ENCODE results near the gene PCLO.

Gene PCLO

DNA sequence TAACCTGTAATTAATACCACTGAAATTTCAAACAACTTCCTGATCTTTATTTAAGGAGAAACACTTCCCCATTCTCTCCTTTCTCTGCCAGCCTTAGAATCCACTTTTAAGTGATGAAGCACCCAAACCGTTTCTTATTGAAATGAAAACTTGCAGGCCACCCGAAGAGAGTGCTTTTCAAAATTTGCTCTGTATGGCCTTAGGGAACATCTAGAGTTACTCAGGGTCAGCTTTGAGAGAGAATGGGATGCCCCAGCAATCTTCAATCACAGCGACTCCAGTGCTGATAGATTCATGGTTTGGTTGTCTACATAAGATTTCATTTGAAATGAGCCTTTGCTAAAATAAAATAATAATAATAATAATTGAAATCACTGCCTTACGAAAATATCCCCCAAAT lies 323.1 kb downstream of the PCLO start:
- Mint-ChIP-seq H3K27me3 (ENCODE audit: low read depth) (no peaks in the 10 kb centered on the region), H3K27ac (no peak overlapping the region), H3K9me3 (no peaks in the 10 kb centered on the region), H3K4me3 (no peak overlapping the region), H3K36me3 (ENCODE audit: low read depth) (peaks cover 3% of the 10 kb centered on the region), H3K4me1 (no peaks in the 10 kb centered on the region)
- TF ChIP-seq, protein P1, sequence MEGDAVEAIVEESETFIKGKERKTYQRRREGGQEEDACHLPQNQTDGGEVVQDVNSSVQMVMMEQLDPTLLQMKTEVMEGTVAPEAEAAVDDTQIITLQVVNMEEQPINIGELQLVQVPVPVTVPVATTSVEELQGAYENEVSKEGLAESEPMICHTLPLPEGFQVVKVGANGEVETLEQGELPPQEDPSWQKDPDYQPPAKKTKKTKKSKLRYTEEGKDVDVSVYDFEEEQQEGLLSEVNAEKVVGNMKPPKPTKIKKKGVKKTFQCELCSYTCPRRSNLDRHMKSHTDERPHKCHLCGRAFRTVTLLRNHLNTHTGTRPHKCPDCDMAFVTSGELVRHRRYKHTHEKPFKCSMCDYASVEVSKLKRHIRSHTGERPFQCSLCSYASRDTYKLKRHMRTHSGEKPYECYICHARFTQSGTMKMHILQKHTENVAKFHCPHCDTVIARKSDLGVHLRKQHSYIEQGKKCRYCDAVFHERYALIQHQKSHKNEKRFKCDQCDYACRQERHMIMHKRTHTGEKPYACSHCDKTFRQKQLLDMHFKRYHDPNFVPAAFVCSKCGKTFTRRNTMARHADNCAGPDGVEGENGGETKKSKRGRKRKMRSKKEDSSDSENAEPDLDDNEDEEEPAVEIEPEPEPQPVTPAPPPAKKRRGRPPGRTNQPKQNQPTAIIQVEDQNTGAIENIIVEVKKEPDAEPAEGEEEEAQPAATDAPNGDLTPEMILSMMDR (IDR thresholded peaks at IDR 0.05; ENCODE audit: unreplicated experiment in 3 of 3), result no peak

DNA sequence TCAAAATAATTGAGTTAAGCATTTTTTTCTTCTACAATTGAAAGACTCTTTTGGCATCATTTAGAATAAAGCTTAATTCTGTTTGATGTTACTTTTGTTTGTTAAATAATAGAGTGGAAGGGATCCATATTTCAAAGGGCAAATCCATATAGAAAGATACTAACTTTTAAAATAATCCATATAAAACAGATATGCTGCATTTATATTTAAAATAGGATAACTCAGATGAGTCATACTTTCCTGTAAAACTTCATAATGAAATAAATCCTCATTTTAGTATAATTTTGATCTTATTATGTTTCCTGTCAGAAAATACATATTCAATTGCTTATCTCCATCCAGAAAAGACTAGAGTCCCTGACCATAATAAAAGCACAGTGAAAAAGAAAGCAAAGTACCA lies 323.6 kb downstream of the PCLO start:
- no peaks in the 10 kb centered on the region for H3K4me1 Mint-ChIP-seq
- H3K9me3 Mint-ChIP-seq, result no peaks in the 10 kb centered on the region
- H3K4me3 Mint-ChIP-seq, result no peak overlapping the region
- peaks cover 3% of the 10 kb centered on the region for H3K36me3 Mint-ChIP-seq (ENCODE audit: low read depth)
- no peak overlapping the region for H3K27ac Mint-ChIP-seq
- TF ChIP-seq, protein P1 (IDR thresholded peaks at IDR 0.05; ENCODE audit: unreplicated experiment in 3 of 3), result no peak
- H3K27me3 Mint-ChIP-seq (ENCODE audit: low read depth), result no peaks in the 10 kb centered on the region

DNA sequence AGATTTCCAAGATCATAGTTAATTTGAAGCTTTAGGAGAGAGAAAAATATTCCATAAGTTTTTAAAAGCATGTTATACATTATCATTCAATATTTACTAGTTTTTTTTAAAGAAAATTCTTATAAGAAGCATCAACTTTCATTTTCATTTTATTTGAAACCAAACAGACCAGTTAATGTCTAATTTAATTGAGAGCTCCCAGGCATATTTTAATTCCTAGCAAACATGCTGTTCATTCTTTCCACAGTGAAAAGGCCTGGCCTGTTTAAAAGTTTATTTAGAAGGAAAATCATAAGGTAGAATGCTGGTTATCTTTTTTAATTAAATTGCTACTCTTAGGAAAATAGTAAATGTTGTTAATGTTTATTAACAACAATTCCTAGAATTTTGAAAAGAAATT lies 324.4 kb downstream of the PCLO start:
- TF ChIP-seq, protein P1 (IDR thresholded peaks at IDR 0.05; ENCODE audit: unreplicated experiment in 3 of 3), result no peak
- H3K4me3 Mint-ChIP-seq, result no peak overlapping the region
- no peaks in the 10 kb centered on the region for H3K4me1 Mint-ChIP-seq
- no peaks in the 10 kb centered on the region for H3K27me3 Mint-ChIP-seq (ENCODE audit: low read depth)
- no peaks in the 10 kb centered on the region for H3K9me3 Mint-ChIP-seq
- no peak overlapping the region for H3K27ac Mint-ChIP-seq
- H3K36me3 Mint-ChIP-seq (ENCODE audit: low read depth), result peaks cover 3% of the 10 kb centered on the region

DNA sequence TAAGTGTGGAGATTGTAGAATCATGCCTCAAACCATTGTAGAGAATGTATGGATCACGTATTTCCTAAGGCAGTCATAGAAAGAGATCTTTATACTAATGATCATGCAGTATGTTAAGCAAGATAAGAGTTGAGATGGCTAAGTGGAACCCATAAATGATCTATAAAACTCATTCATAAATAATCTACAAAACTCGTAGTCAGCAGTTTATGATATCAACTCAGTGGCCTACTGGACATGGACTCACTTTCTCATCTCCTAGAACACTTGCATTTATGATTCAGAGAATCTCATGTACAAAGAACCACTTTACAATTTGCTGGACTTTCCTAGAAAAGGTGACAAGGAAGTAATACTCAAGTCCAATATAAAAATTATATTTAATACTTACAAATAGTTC lies 339.6 kb downstream of the PCLO start:
- Mint-ChIP-seq H3K9me3 (no peaks in the 10 kb centered on the region), H3K4me1 (no peaks in the 10 kb centered on the region), H3K4me3 (no peak overlapping the region), H3K27ac (no peak overlapping the region), H3K36me3 (ENCODE audit: low read depth) (no peaks in the 10 kb centered on the region), H3K27me3 (ENCODE audit: low read depth) (no peaks in the 10 kb centered on the region)
- TF ChIP-seq, protein P1 (IDR thresholded peaks at IDR 0.05; ENCODE audit: unreplicated experiment in 3 of 3), result no peak

DNA sequence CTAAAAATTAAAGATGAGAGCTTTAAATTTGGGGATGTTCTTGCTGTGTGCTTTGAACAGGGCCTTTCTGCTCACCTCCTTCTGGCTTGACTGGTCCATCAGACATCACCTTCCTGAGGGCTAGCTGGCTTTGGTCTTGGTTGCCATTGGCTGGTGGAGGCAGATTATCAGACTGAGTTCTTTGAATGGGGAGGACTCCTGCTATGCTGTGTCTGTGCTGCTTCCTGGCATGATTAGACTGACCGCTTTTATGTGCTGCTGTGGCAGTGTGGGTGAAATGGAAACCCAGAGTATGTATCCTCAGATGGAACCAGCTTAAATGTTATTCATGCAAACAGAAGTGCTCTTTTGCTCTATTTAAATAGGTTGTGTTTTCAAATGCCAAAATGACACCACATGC lies 341.6 kb downstream of the PCLO start:
- TF ChIP-seq, protein P1 (IDR thresholded peaks at IDR 0.05; ENCODE audit: unreplicated experiment in 3 of 3), result no peak
- H3K36me3 Mint-ChIP-seq (ENCODE audit: low read depth), result no peaks in the 10 kb centered on the region
- no peaks in the 10 kb centered on the region for H3K9me3 Mint-ChIP-seq
- no peak overlapping the region for H3K4me3 Mint-ChIP-seq
- H3K27me3 Mint-ChIP-seq (ENCODE audit: low read depth), result no peaks in the 10 kb centered on the region
- no peak overlapping the region for H3K27ac Mint-ChIP-seq
- H3K4me1 Mint-ChIP-seq, result no peaks in the 10 kb centered on the region

DNA sequence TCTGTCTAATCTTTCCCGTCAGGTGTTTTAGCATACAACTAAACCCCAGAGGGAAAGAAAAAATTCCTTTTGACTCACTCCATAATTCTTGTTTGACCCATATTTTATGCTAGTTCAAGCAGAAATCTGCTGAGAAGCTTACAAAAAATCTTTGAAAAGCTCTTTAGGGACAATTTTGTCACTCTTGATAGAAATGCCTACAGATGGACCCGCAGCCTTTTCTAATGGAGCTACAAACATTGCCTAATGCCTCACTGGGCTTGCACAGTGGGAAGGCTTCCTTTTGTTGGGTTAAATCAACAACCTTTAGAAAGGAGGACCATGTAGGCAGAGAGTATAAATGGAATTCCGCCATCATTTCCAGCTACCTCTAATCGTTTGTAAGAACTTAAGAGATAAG lies 344.5 kb downstream of the PCLO start:
- Mint-ChIP-seq H3K9me3 (no peaks in the 10 kb centered on the region), H3K36me3 (ENCODE audit: low read depth) (no peaks in the 10 kb centered on the region), H3K27me3 (ENCODE audit: low read depth) (no peaks in the 10 kb centered on the region), H3K4me1 (no peaks in the 10 kb centered on the region), H3K4me3 (no peak overlapping the region), H3K27ac (no peak overlapping the region)
- TF ChIP-seq, protein P1 (IDR thresholded peaks at IDR 0.05; ENCODE audit: unreplicated experiment in 3 of 3), result no peak

Data from nephron (organoid).